Measurements from ENCODE around the gene KLHL8.
A peak's percentile ranks its signal among the peaks of the same experiment; 100 is the strongest.

Gene KLHL8

GRCh38 chr4:87220094-87220822 is at the start of gene KLHL8:
KLHL8 (minus strand) TSS chr4:87220618; CDS start chr4:87195539, 25,079 bp downstream.
- H3K4me3 ChIP-seq (replicated peaks; ENCODE audit: low read depth, low read length) = peak within 1 kb of the TSS; percentile 98
- peak; percentile 25 for DNase-seq (ENCODE audit: extremely low read depth, low read depth)
- TF ChIP-seq CTCF (IDR thresholded peaks at IDR 0.05; ENCODE audit: low read depth, low read length, missing control alignments) = no peak

GRCh38 chr4:87270144-87270543 is 49.7 kb upstream of the KLHL8 start:
- TF ChIP-seq CTCF (IDR thresholded peaks at IDR 0.05; ENCODE audit: low read depth, low read length, missing control alignments) = peak; percentile 46
- DNase-seq (ENCODE audit: extremely low read depth, low read depth) = peak; percentile 3
- H3K4me3 ChIP-seq (replicated peaks; ENCODE audit: low read depth, low read length) = no peak overlapping the region

- no peak for TF ChIP-seq CTCF (IDR thresholded peaks at IDR 0.05; ENCODE audit: low read depth, low read length, missing control alignments)
- no peak overlapping the region for H3K4me3 ChIP-seq (replicated peaks; ENCODE audit: low read depth, low read length)
- DNase-seq (ENCODE audit: extremely low read depth, low read depth) = no peak
These were observed 48.0 kb upstream of the KLHL8 start for GRCh38 chr4:87268411-87268810.

DNA sequence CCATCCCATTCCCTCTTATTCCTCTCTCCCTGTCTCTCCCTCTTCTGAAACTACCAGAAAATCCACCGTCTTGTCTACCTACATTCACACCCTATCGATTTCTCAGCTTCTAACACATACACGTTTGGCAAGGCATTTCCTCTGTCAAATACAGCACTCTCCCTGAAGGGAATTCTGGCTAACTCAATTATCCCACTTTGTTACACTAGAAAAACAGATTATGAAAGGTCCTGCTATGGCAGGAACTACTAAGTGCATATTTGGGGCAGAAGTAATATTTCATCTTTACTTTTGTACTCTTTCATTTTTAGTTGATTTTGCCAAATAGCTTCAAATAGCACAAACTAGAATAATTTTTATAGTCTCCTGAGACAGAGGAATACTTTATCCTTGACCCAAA is 46.6 kb upstream of the KLHL8 start:
- no peak overlapping the region for H3K4me3 ChIP-seq (replicated peaks; ENCODE audit: low read depth, low read length)
- no peak for DNase-seq (ENCODE audit: extremely low read depth, low read depth)
- no peak for TF ChIP-seq CTCF (IDR thresholded peaks at IDR 0.05; ENCODE audit: low read depth, low read length, missing control alignments)

DNA sequence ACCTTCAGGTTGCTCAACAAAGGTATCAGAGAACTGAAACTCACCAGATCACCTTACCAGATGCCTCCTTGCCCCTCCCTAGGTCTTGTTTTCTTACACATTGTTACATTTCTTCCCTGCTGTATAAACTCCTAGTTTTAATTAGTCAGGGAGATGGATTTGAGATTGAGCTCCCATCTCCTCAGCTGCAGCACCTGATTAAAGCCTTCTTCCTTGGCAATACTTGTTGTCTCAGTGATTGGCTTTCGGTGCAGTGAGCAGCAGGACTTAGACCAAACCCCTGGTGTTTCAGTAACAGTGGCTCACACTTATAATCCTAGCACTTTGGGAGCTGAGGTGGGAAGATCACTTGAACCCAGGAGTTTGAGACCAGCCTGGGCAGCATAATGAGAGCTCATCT is 42.5 kb upstream of the KLHL8 start:
- H3K4me3 ChIP-seq (replicated peaks; ENCODE audit: low read depth, low read length) = no peak overlapping the region
- no peak for TF ChIP-seq CTCF (IDR thresholded peaks at IDR 0.05; ENCODE audit: low read depth, low read length, missing control alignments)
- no peak for DNase-seq (ENCODE audit: extremely low read depth, low read depth)

DNA sequence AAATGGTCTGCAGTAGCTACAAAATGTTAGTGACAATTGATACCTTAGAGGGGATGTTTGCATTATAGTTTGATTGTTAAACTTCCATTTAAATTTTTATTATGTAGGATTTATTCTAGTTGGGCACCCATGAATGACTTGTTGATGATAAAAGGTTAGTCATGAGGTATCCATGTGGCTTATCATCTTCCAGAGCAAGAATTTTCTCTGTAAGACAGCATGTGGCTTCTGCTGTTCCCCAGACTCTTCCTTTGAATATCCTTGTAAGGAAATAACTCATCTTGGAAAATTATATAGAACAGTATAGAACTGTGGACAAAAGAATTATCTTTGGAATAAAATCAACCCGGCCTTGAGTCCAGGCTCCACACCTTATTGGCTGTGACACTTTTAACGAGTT is 40.1 kb upstream of the KLHL8 start:
- TF ChIP-seq CTCF (IDR thresholded peaks at IDR 0.05; ENCODE audit: low read depth, low read length, missing control alignments) = no peak
- no peak overlapping the region for H3K4me3 ChIP-seq (replicated peaks; ENCODE audit: low read depth, low read length)
- DNase-seq (ENCODE audit: extremely low read depth, low read depth) = no peak

- H3K4me3 ChIP-seq (replicated peaks; ENCODE audit: low read depth, low read length) = no peak overlapping the region
- DNase-seq (ENCODE audit: extremely low read depth, low read depth) = no peak
- TF ChIP-seq CTCF (IDR thresholded peaks at IDR 0.05; ENCODE audit: low read depth, low read length, missing control alignments) = no peak
These were observed 38.3 kb upstream of the KLHL8 start for GRCh38 chr4:87258677-87259076.
